Transverse colon (tissue), 4 donors: ENCODE data around the gene PCDHB5. TPM values are rescaled to one million over a fixed set of nuclear protein-coding genes. Genes with fewer than 3 reads are reported as not detected.
A peak's percentile ranks its signal among the peaks of the same experiment; 100 is the strongest.
"Not testable (repeated sequence)": the region's sequence is repeated elsewhere in the genome, so short reads cannot be mapped to it uniquely, and the experiment has no call there.

Source experiments
- DNase-seq: peaks from one replicate; pipeline ENCODE4 v3.0.0-alpha.2; 2019
- H3K27ac ChIP-seq, 4 donors: fragments of 200-600 bp; sonication (generic); 2 replicates each; pipeline ENCODE4 v1.5.1; 2016 to 2018; ENCODE audit warnings: inconsistent platforms in 4 of 4
- H3K27me3 ChIP-seq: fragments of 200-600 bp; sonication (generic); 2 replicates; pipeline ENCODE4 v1.5.1; 2017; ENCODE audit warnings: inconsistent platforms
- H3K36me3 ChIP-seq, 4 donors: fragments of 200-600 bp; sonication (generic); 2 replicates each; pipeline ENCODE4 v1.5.1; 2017 to 2019; ENCODE audit warnings: inconsistent platforms in 4 of 4
- H3K4me1 ChIP-seq, 4 donors: fragments of 200-600 bp; sonication (generic); 2 replicates each; pipeline ENCODE4 v1.5.1; 2017 to 2020; ENCODE audit warnings: inconsistent platforms in 4 of 4
- H3K4me3 ChIP-seq, 4 donors: fragments of 200-600 bp; sonication (generic); 1 replicate in 1 of 4; 2 replicates in 3 of 4; pipeline versions ENCODE4 v1.5.1 to v1.6.1; 2017 to 2019; ENCODE audit warnings: inconsistent platforms in 4 of 4
- H3K9me3 ChIP-seq, 2 donors: fragments of 200-600 bp; sonication (generic); 2 replicates each; pipeline ENCODE4 v1.5.1; 2017 to 2019; ENCODE audit warnings: inconsistent platforms in 2 of 2
- CTCF ChIP-seq, 5 experiments: fragments of 200-600 bp in 3 of 5; fragments of 450-650 bp in 2 of 5; sonication (generic) in 3 of 5; IDR thresholded peaks; 1 replicate in 2 of 5; 2 replicates in 3 of 5; pipeline ENCODE4 v1.5.1; 2016 to 2017; ENCODE audit warnings: antibody characterized with exemption in 5 of 5, inconsistent platforms in 3 of 5, mild to moderate bottlenecking in 2 of 5, moderate library complexity in 1 of 5
- EP300 ChIP-seq: sonication (generic); formaldehyde crosslinking; IDR thresholded peaks from one replicate; pipeline ENCODE4 v1.6.1; 2017; ENCODE audit warnings: antibody characterized with exemption, low read depth
- POLR2A ChIP-seq: fragments of 450-650 bp; IDR thresholded peaks from one replicate; pipeline ENCODE4 v1.6.1; 2016; ENCODE audit warnings: antibody characterized with exemption, mild to moderate bottlenecking, moderate library complexity
- POLR2AphosphoS5 ChIP-seq, 3 donors: sonication (generic); formaldehyde crosslinking; IDR thresholded peaks; one replicate each; pipeline ENCODE4 v1.6.1; 2016; ENCODE audit warnings: antibody characterized with exemption in 3 of 3
- WGBS, 2 donors: methylation state at CpG; one replicate each; pipeline ENCODE4 v1.1.5; 2018; ENCODE audit warnings: low coverage in 1 of 2; 5-methylcytosine and 5-hydroxymethylcytosine counted together
- in situ Hi-C, 4 donors: fragments of 200-750 bp; cut with MboI; loops; one replicate each; pipeline versions ENCODE4 v1.15.0 to v1.15.1; 2017; ENCODE audit warnings: low sequenced_read_pairs in 3 of 4, low pct_ligation_motif_present in 1 of 4, low pct_unique_long_range_greater_than_20kb in 1 of 4
- intact Hi-C: fragments of 100-400 bp; cut with DNase I; formaldehyde crosslinking; loops from one replicate; pipeline ENCODE4 v1.15.1; 2023; ENCODE audit warnings: low total_unique reads
- total RNA-seq, 4 donors: library from RNA; depleted of rRNA; stranded (reverse); fragments of >200 nt; gene quantifications; one replicate each; pipeline ENCODE4 v1.1.0, GENCODE V29; 2016

PCDHB5 gene
- total RNA-seq, 4 donors from 2014 or later: 1.1 to 3.0 (median 1.3) TPM; not detected in 1

- H3K9me3 ChIP-seq: peaks cover 25 to 38% of the 10 kb centered on the region in 2 donors
- TF ChIP-seq CTCF (IDR thresholded peaks at IDR 0.05) (no peak), POLR2A (no peak), EP300 (no peak)
- H3K27me3 ChIP-seq: peaks cover 18% of the 10 kb centered on the region
- intact Hi-C loops (no loop called here), in situ Hi-C loops (no loop called here)
- no peaks in the 10 kb centered on the region for H3K4me1 ChIP-seq
- no peak overlapping the region for H3K4me3 ChIP-seq
- no peak overlapping the region for H3K27ac ChIP-seq
- DNase-seq: no peak
- no peaks in the 10 kb centered on the region for H3K36me3 ChIP-seq
- 67% methylated on average over 1 of the region's 1 CpG; no CpG with 5 or more reads in 1 of the 2 donors for WGBS, 2 donors
Observed at GRCh38 chr5:141180313-141180712, 45.3 kb downstream of the PCDHB5 start.

GRCh38 chr5:141182248-141182647, 47.2 kb downstream of the PCDHB5 start, which contains the start of gene PCDHB16:
Gene PCDHB16, plus strand, starts transcription at chr5:141182387. Its CDS starts 173 bp downstream, at chr5:141182560.
- TF ChIP-seq CTCF (IDR thresholded peaks at IDR 0.05) (peak in 1 of 5 experiments; percentile 4), EP300 (no peak)
- H3K4me3 ChIP-seq: peak within 1 kb of the TSS in 2 of 4 donors; percentile 9 to 14
- no peak within 1 kb of the TSS for H3K27ac ChIP-seq
- WGBS, 2 donors: 10 to 38% methylated on average over 9 to 13 of the region's 13 CpGs
- H3K27me3 ChIP-seq: peaks cover 9% of the 10 kb centered on the region
- no peak for DNase-seq
- intact Hi-C loops (no loop called here), in situ Hi-C loops (no loop called here)
- H3K36me3 ChIP-seq: no peaks in the 10 kb centered on the region
- peaks cover 23 to 26% of the 10 kb centered on the region in 2 donors for H3K9me3 ChIP-seq
- no peaks in the 10 kb centered on the region for H3K4me1 ChIP-seq

GRCh38 chr5:141184117-141184855, 49.3 kb downstream of the PCDHB5 start:
- H3K4me3 ChIP-seq, in situ Hi-C loops, H3K36me3 ChIP-seq, H3K27ac ChIP-seq, intact Hi-C loops, H3K27me3 ChIP-seq, H3K4me1 ChIP-seq, DNase-seq: not testable (repeated sequence)
- peaks cover 21 to 23% of the 10 kb centered on the region in 2 donors for H3K9me3 ChIP-seq
- WGBS, 2 donors: 70% methylated on average over 23 of the region's 69 CpGs; no CpG with 5 or more reads in 1 of the 2 donors

- peaks cover 4% of the 10 kb centered on the region for H3K27me3 ChIP-seq
- in situ Hi-C loops: no loop called here
- intact Hi-C loops: no loop called here
- H3K4me1 ChIP-seq: no peaks in the 10 kb centered on the region
- peaks cover 21 to 39% of the 10 kb centered on the region in 2 donors for H3K9me3 ChIP-seq
- no peak for DNase-seq
- no peaks in the 10 kb centered on the region for H3K36me3 ChIP-seq
- 27 to 31% methylated on average over 7 to 9 of the region's 9 CpGs for WGBS, 2 donors
- peak within 1 kb of the TSS in 1 of 4 donors; percentile 16 for H3K4me3 ChIP-seq
- no peak within 1 kb of the TSS for H3K27ac ChIP-seq
- TF ChIP-seq POLR2AphosphoS5 (IDR thresholded peaks at IDR 0.05) (no peak), CTCF (IDR thresholded peaks at IDR 0.05) (peak in 3 of 5 experiments; percentile 12 to 24 (median 18)), POLR2A (no peak), EP300 (no peak)
Observed at GRCh38 chr5:141186897-141187512, 52.0 kb downstream of the PCDHB5 start, which contains the start of gene PCDHB9. Gene PCDHB9, plus strand, starts transcription at chr5:141187161. Its CDS starts 158 bp downstream, at chr5:141187319.

Other genes starting within 250 kb of the PCDHB5 start
- gene PCDHAC1, start 208.9 kb upstream of the PCDHB5 start, total RNA-seq: under 1 TPM in 3 of 4 donors, not detected in 1; 0.37 to 0.82 (median 0.48) TPM
- under 1 TPM in 2 of 4 donors, not detected in 2; 0.41 to 0.48 TPM for gene PCDHAC2, start 168.7 kb upstream of the PCDHB5 start, total RNA-seq
- not detected for gene PCDHB1, start 83.8 kb upstream of the PCDHB5 start, total RNA-seq
- 1 to 10 TPM in 3 of 4 donors, under 1 TPM in 1; 0.80 to 1.9 (median 1.2) TPM for gene PCDHB2, start 40.6 kb upstream of the PCDHB5 start, total RNA-seq
- gene PCDHB3, start 34.7 kb upstream of the PCDHB5 start, total RNA-seq: under 1 TPM in 3 of 4 donors, not detected in 1; 0.64 to 0.82 (median 0.80) TPM
- gene PCDHB4, start 13.4 kb upstream of the PCDHB5 start, total RNA-seq: 1 to 10 TPM in 1 of 4 donors, under 1 TPM in 3; 0.68 to 2.2 (median 0.77) TPM
- under 1 TPM in 2 of 4 donors, not detected in 2; 0.14 to 0.32 TPM for gene PCDHB6, start 14.9 kb downstream of the PCDHB5 start, total RNA-seq
- gene PCDHB7, start 37.4 kb downstream of the PCDHB5 start, total RNA-seq: 1 to 10 TPM in 1 of 4 donors, under 1 TPM in 3; 0.37 to 1.6 (median 0.67) TPM
- under 1 TPM in 2 of 4 donors, not detected in 2; 0.14 to 0.16 TPM for gene PCDHB8, start 42.6 kb downstream of the PCDHB5 start, total RNA-seq
- gene PCDHB16, start 47.2 kb downstream of the PCDHB5 start, total RNA-seq: 1 to 10 TPM in 1 of 4 donors, under 1 TPM in 3; 0.20 to 1.6 (median 0.65) TPM
- 1 to 10 TPM in 1 of 4 donors, under 1 TPM in 2, not detected in 1; 0.40 to 1.6 (median 0.64) TPM for gene PCDHB9, start 52.0 kb downstream of the PCDHB5 start, total RNA-seq
- gene PCDHB10, start 57.1 kb downstream of the PCDHB5 start, total RNA-seq: 1 to 10 TPM in 1 of 4 donors, under 1 TPM in 2, not detected in 1; 0.68 to 1.1 (median 0.79) TPM
- 1 to 10 TPM in 1 of 4 donors, under 1 TPM in 3; 0.20 to 1.5 (median 0.61) TPM for gene PCDHB11, start 64.4 kb downstream of the PCDHB5 start, total RNA-seq
- 1 to 10 TPM in 2 of 4 donors, under 1 TPM in 2; 0.40 to 1.9 (median 1.1) TPM for gene PCDHB12, start 73.5 kb downstream of the PCDHB5 start, total RNA-seq
- gene PCDHB13, start 78.7 kb downstream of the PCDHB5 start, total RNA-seq: 1 to 10 TPM; 1.8 to 4.1 (median 2.5) TPM
- 1 to 10 TPM; 1.4 to 3.3 (median 2.8) TPM for gene PCDHB14, start 88.1 kb downstream of the PCDHB5 start, total RNA-seq
- gene PCDHB15, start 110.2 kb downstream of the PCDHB5 start, total RNA-seq: 1 to 10 TPM in 3 of 4 donors, under 1 TPM in 1; 0.75 to 5.6 (median 1.1) TPM
- gene SLC25A2, start 168.8 kb downstream of the PCDHB5 start, total RNA-seq: 1 to 10 TPM in 2 of 4 donors, not detected in 2; 1.4 to 1.8 TPM
- 10 to 100 TPM; 41.9 to 62.5 (median 50.3) TPM for gene TAF7, start 185.6 kb downstream of the PCDHB5 start, total RNA-seq
- gene PCDHGA1, start 195.3 kb downstream of the PCDHB5 start, total RNA-seq: under 1 TPM in 2 of 4 donors, not detected in 2; 0.55 to 0.64 TPM
- gene PCDHGA2, start 203.6 kb downstream of the PCDHB5 start, total RNA-seq: 1 to 10 TPM in 3 of 4 donors, under 1 TPM in 1; 0.68 to 1.9 (median 1.6) TPM
- gene PCDHGA3, start 208.6 kb downstream of the PCDHB5 start, total RNA-seq: 1 to 10 TPM in 2 of 4 donors, under 1 TPM in 2; 0.55 to 4.9 (median 1.1) TPM
- 10 to 100 TPM in 1 of 4 donors, 1 to 10 TPM in 2, under 1 TPM in 1; 0.96 to 10.5 (median 3.4) TPM for gene PCDHGB1, start 214.9 kb downstream of the PCDHB5 start, total RNA-seq
- gene PCDHGA4, start 219.8 kb downstream of the PCDHB5 start, total RNA-seq: 10 to 100 TPM in 1 of 4 donors, 1 to 10 TPM in 2, not detected in 1; 1.4 to 18.0 (median 1.6) TPM
- 10 to 100 TPM in 1 of 4 donors, 1 to 10 TPM in 3; 2.1 to 12.7 (median 3.2) TPM for gene PCDHGB2, start 224.8 kb downstream of the PCDHB5 start, total RNA-seq
- gene PCDHGA5, start 229.0 kb downstream of the PCDHB5 start, total RNA-seq: 1 to 10 TPM in 3 of 4 donors, not detected in 1; 2.5 to 4.1 (median 3.4) TPM
- gene PCDHGB3, start 235.0 kb downstream of the PCDHB5 start, total RNA-seq: 1 to 10 TPM; 1.4 to 3.8 (median 2.6) TPM
- gene PCDHGA6, start 238.7 kb downstream of the PCDHB5 start, total RNA-seq: 1 to 10 TPM; 2.4 to 7.5 (median 3.7) TPM
- 1 to 10 TPM; 2.0 to 8.6 (median 3.2) TPM for gene PCDHGA7, start 247.5 kb downstream of the PCDHB5 start, total RNA-seq